Right lobe of liver (tissue), 6 donors: ENCODE data around the gene CYBC1. TPM values are rescaled to one million over a fixed set of nuclear protein-coding genes. Genes with fewer than 3 reads are reported as not detected.
"Not testable (repeated sequence)": the region's sequence is repeated elsewhere in the genome, so short reads cannot be mapped to it uniquely, and the experiment has no call there.

Source experiments
- ATAC-seq, 4 donors: fragments of 200-7000 bp; cut with Tn5 transposase; one replicate each; pipeline ENCODE4 v1.9.1; 2020; ENCODE audit warnings: mild to moderate bottlenecking in 4 of 4, moderate library complexity in 4 of 4
- DNase-seq, 3 donors: peaks; one replicate each; pipeline ENCODE4 v3.0.0-alpha.2; 2020
- H3K27ac ChIP-seq, 3 donors: fragments of 200-600 bp; one replicate each; pipeline ENCODE4 v1.8.0; 2022
- H3K27me3 ChIP-seq, 2 donors: fragments of 200-600 bp; one replicate each; pipeline ENCODE4 v1.8.0; 2022
- H3K36me3 ChIP-seq, 4 donors: fragments of 200-600 bp; sonication (generic) in 1 of 4; one replicate each; pipeline versions ENCODE4 v1.5.1 to v1.8.0; 2017 to 2022; ENCODE audit warnings: control low read depth in 1 of 4
- H3K4me1 ChIP-seq, 4 donors: fragments of 200-600 bp; sonication (generic) in 1 of 4; one replicate each; pipeline versions ENCODE4 v1.5.1 to v1.8.0; 2017 to 2022; ENCODE audit warnings: control low read depth in 1 of 4
- H3K4me3 ChIP-seq, 3 donors: fragments of 200-600 bp; one replicate each; pipeline ENCODE4 v1.8.0; 2022
- H3K9me3 ChIP-seq, 4 donors: fragments of 200-600 bp; sonication (generic) in 1 of 4; one replicate each; pipeline versions ENCODE4 v1.5.1 to v1.8.0; 2017 to 2022; ENCODE audit warnings: control low read depth in 1 of 4
- POLR2A ChIP-seq: fragments of 450-650 bp; IDR thresholded peaks from one replicate; pipeline ENCODE4 v1.6.1; 2017; ENCODE audit warnings: antibody characterized with exemption, mild to moderate bottlenecking
- WGBS: methylation state at CpG from one replicate; pipeline ENCODE4 v1.1.6; 2018; ENCODE audit warnings: low coverage, low lambda C conversion rate; ENCODE audit not compliant: insufficient coverage; ENCODE audit errors: missing lambda C conversion rate; 5-methylcytosine and 5-hydroxymethylcytosine counted together
- intact Hi-C, 2 donors: fragments of 100-400 bp; cut with DNase I; formaldehyde crosslinking; loops; one replicate each; pipeline versions ENCODE4 v1.11.2 to v1.14.1; 2022
- total RNA-seq, 6 experiments: library from RNA; depleted of rRNA in 2 of 6; stranded (reverse); fragments of >200 nt in 2 of 6; fragmentation: NEBNext Ultra II Directional in 3 of 6; extraction: Animal tissue kit (Norgen Biotek cat#: 25700) in 3 of 6; gene quantifications; one replicate each; pipeline versions ENCODE4 v1.1.0 to v1.2.4, GENCODE V29; 2016 to 2023
- TF ChIP-seq, protein P1 (sequence below), 4 donors: fragments of 200-600 bp in 3 of 4; fragments of 450-650 bp in 1 of 4; IDR thresholded peaks; one replicate each; pipeline versions ENCODE4 v1.5.1 to v1.8.0; 2016 to 2022; ENCODE audit warnings: antibody characterized with exemption in 4 of 4, mild to moderate bottlenecking in 2 of 4
- donor health status: DM: no; HTN: yes; CAD: no.
- donor health status: DM: no; HTN: no; CAD: no.
- donor health status: DM: no; HTN: no; CAD: no.
- donor health status: DM: no; HTN: yes; CAD: no.
- donor health status: DM: no; HTN: yes; CAD: no.

Gene CYBC1
- total RNA-seq, 6 experiments from 2014 or later: 29.4 to 82.4 (median 46.4) TPM

- TF ChIP-seq POLR2A: no peak
- TF ChIP-seq, protein P1, sequence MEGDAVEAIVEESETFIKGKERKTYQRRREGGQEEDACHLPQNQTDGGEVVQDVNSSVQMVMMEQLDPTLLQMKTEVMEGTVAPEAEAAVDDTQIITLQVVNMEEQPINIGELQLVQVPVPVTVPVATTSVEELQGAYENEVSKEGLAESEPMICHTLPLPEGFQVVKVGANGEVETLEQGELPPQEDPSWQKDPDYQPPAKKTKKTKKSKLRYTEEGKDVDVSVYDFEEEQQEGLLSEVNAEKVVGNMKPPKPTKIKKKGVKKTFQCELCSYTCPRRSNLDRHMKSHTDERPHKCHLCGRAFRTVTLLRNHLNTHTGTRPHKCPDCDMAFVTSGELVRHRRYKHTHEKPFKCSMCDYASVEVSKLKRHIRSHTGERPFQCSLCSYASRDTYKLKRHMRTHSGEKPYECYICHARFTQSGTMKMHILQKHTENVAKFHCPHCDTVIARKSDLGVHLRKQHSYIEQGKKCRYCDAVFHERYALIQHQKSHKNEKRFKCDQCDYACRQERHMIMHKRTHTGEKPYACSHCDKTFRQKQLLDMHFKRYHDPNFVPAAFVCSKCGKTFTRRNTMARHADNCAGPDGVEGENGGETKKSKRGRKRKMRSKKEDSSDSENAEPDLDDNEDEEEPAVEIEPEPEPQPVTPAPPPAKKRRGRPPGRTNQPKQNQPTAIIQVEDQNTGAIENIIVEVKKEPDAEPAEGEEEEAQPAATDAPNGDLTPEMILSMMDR (IDR thresholded peaks at IDR 0.05): no peak
- no peak overlapping the region for H3K27ac ChIP-seq
- peak in 2 of 3 donors; percentile 62 to 78 for DNase-seq
- H3K36me3 ChIP-seq: peaks cover 0 to 50% (median 6%) of the 10 kb centered on the region in 4 donors
- H3K4me3 ChIP-seq: no peak overlapping the region
- H3K4me1 ChIP-seq: peaks cover 0 to 25% (median 7%) of the 10 kb centered on the region in 4 donors
- no peaks in the 10 kb centered on the region for H3K9me3 ChIP-seq
- ATAC-seq: peak in 1 of 4 donors; percentile 11
- intact Hi-C loops: no loop called here
- 51% methylated on average over 6 of the region's 10 CpGs for WGBS
- no peaks in the 10 kb centered on the region for H3K27me3 ChIP-seq
Observed at GRCh38 chr17:82461827-82462524, 11.4 kb upstream of the CYBC1 start.

- H3K9me3 ChIP-seq, H3K27ac ChIP-seq, intact Hi-C loops, H3K27me3 ChIP-seq, DNase-seq, ATAC-seq: not testable (repeated sequence)
- WGBS: 92% methylated on average over 4 of the region's 9 CpGs
- Histone ChIP-seq H3K4me1 (peaks cover 0 to 25% (median 7%) of the 10 kb centered on the region in 4 donors), H3K4me3 (peak overlapping the region in 1 of 3 donors; percentile 83), H3K36me3 (peaks cover 0 to 32% (median 6%) of the 10 kb centered on the region in 4 donors)
Observed at GRCh38 chr17:82459936-82460335, 9.4 kb upstream of the CYBC1 start.

DNA sequence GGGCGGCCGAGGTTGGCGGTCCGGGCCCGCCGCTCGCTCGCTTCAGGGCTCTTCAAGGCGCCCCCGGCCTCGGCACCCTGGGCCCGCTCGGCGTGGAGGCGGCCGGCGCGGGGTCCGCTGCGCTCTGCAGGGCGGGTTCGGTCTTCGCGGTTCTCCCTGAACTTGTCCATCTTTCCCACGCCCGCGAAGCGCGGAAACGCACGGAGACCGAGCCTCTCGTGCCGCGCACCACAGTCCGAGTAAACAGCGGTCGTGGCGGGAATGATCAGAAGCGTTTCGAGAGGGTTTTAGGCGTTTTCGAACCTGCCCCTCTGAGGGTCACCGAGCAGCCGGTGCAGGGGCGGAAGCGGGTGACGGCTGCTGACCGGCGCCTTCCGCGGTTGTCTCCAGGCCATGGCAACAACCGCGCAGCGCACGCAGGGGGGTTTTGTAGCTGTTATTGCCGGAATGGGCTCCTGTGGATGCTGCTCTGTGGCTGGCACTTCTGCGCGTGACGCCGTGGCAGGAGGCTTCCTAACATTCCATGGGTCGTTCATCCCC, 8.4 kb upstream of the CYBC1 start:
- peak in 1 of 3 donors; percentile 49 for DNase-seq
- 0% methylated on average over 4 of the region's 62 CpGs for WGBS
- peak in 3 of 4 donors; percentile 1 to 2 (median 2) for ATAC-seq
- H3K27me3 ChIP-seq: no peaks in the 10 kb centered on the region
- intact Hi-C loops: no loop called here
- peak overlapping the region; percentile 61 to 100 (median 100) for H3K27ac ChIP-seq
- peaks cover 0 to 23% (median 4%) of the 10 kb centered on the region in 4 donors for H3K36me3 ChIP-seq
- peaks cover 0 to 25% (median 7%) of the 10 kb centered on the region in 4 donors for H3K4me1 ChIP-seq
- TF ChIP-seq POLR2A: no peak
- TF ChIP-seq, protein P1 (IDR thresholded peaks at IDR 0.05): no peak
- H3K9me3 ChIP-seq: no peaks in the 10 kb centered on the region
- H3K4me3 ChIP-seq: peak overlapping the region; percentile 83 to 90 (median 85)

DNA sequence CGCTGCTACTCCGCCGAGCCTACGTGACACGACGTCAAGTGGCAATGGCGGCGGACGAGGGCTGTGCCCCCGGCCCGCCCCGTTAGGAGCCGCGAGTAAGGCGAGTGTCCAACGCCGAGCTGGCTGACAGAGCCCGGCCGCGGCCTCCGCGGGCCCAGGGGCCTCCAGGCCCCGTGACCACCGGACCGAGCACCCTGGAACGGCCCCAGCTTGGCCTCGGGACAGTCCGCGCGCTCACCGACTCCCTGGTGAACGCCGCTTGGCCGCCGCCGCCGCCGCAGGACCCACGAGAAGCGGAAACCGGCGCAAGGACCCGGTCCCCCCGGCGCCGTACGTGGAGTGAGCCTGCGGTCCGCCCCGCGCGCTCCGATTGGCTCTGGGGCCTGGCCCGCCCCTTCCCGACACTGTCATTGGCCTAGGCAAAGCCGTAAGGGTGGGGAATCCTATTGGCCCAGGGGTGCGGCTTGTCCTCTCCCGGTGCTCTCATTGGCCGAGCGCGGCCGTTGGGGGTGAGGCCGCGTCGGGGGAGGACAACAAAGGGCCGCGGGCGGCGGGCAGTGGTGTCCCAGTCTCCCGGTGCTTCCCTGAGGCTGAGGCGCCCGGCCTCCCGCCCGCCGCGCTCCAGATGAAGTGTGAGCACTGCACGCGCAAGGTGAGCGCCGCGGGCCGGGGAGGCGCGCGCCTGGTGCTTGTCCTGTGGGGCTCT, 7.8 kb upstream of the CYBC1 start, which contains the start of gene NARF:
TSS of gene NARF (plus strand) at position 563 of the 706 bp plus-strand sequence. CDS start at position 626, 63 bp downstream.
- TF ChIP-seq, protein P1 (IDR thresholded peaks at IDR 0.05): no peak
- TF ChIP-seq POLR2A: peak; percentile 99
- H3K4me3 ChIP-seq: peak within 1 kb of the TSS; percentile 83 to 90 (median 85)
- DNase-seq (peak; percentile 98 to 99 (median 98)), ATAC-seq (peak; percentile 89 to 98 (median 96))
- H3K27me3 ChIP-seq: no peaks in the 10 kb centered on the region
- intact Hi-C loops: no loop called here
- H3K27ac ChIP-seq: peak within 1 kb of the TSS; percentile 100
- H3K4me1 ChIP-seq: peaks cover 0 to 25% (median 7%) of the 10 kb centered on the region in 4 donors
- no CpG with 5 or more reads among the region's 85 CpGs for WGBS
- H3K36me3 ChIP-seq: peaks cover 0 to 21% (median under 1%) of the 10 kb centered on the region in 4 donors
- no peaks in the 10 kb centered on the region for H3K9me3 ChIP-seq

DNA sequence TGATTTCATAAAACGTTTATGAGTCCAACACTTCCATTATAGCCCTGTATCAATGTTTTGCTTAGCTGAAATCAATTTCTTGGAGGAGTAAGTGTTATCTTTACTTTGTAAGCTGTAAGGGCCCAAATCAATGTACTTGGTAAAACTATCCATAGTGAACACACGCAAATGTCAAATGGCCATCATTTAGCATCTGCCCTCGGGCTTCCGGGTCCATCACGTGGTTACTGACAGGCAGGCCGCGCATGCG, 7.3 kb upstream of the CYBC1 start:
- Histone ChIP-seq H3K9me3 (no peaks in the 10 kb centered on the region), H3K4me1 (peaks cover 0 to 25% (median 7%) of the 10 kb centered on the region in 4 donors), H3K27ac (peak overlapping the region; percentile 100), H3K4me3 (peak overlapping the region; percentile 83 to 90 (median 85)), H3K36me3 (peaks cover 0 to 18% (median 0%) of the 10 kb centered on the region in 4 donors), H3K27me3 (no peaks in the 10 kb centered on the region)
- DNase-seq (no peak), ATAC-seq (no peak)
- TF ChIP-seq, protein P1 (IDR thresholded peaks at IDR 0.05): no peak
- no peak for TF ChIP-seq POLR2A
- intact Hi-C loops: no loop called here
- WGBS: 0% methylated on average over 3 of the region's 8 CpGs
